ENCODE data around the gene NIN. TPM values are rescaled to one million over a fixed set of nuclear protein-coding genes. Genes with fewer than 3 reads are reported as not detected.

The NIN gene
- total and polyA plus RNA-seq, 2 of the 4 experiments (the other 2 are of a cell fraction), result 15.2 to 98.4 TPM

DNA sequence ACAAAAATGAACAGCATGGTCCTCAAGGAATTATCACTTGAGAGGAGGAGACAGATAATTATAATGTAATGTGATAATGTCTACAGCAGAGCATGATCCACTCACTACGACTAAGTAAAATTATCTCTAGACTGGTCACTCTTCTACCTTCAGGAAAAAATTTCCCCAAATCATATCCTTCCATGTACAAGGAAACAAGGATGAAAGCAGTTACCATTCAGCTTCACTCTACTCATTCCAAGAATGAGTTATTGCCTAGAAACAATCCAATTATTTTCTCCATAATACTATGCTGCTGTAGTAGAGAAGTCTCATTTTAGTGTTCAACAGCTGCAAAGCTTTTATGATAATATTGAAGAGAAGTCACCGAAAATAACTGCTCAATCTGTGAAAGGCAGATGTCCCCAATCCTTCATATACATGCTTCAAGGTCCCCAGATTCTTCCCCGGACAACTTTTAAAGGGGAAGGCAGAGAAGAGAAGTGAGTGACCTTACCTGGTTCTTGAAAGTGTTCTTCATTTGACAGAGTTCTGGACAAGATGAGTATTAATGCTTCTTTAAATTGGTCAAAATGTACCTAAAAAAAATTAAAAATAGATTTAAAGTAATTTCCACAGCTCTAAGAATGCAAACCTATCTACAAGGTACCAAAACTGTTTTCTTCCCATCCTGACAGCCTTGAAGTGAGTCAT lies 24.6 kb downstream of the NIN start:
- Histone ChIP-seq H3K9ac (ENCODE audit: low read depth, low read length) (no peak overlapping the region), H3K27ac (ENCODE audit: insufficient read depth, low read length) (no peak overlapping the region), H2BK15ac (ENCODE audit: low read depth, low read length) (no peak overlapping the region), H3K79me1 (ENCODE audit: low read depth in 1 of 2, low read length in 2 of 2) (peaks cover 25 to 41% of the 10 kb centered on the region in 2 experiments), H3K27me3 (ENCODE audit: control insufficient read depth, insufficient read depth, low read length) (no peaks in the 10 kb centered on the region), H3K9me1 (ENCODE audit: insufficient read depth, low read length) (peaks cover 9% of the 10 kb centered on the region), H3K4me1 (ENCODE audit: control insufficient read depth, insufficient read depth, low read length) (peaks cover 9% of the 10 kb centered on the region), H4K5ac (ENCODE audit: low read depth, low read length) (no peak overlapping the region), H4K20me1 (ENCODE audit: insufficient read depth, low read length) (no peaks in the 10 kb centered on the region; the same call in 1 of the 2 replicates), H3K36me3 (ENCODE audit: control insufficient read depth, insufficient read depth, low read length) (peaks cover 7% of the 10 kb centered on the region), H2AK5ac (ENCODE audit: low read depth, low read length) (no peak overlapping the region), H3K23ac (ENCODE audit: low read depth, low read length) (no peak overlapping the region), H4K8ac (ENCODE audit: low read depth in 2 of 2, low read length in 2 of 2) (no peak overlapping the region), H3K4ac (ENCODE audit: low read depth, low read length) (no peak overlapping the region), H2AFZ (replicated peaks; ENCODE audit: low read length, poor library complexity) (no peak overlapping the region), H3K56ac (ENCODE audit: extremely low read depth, insufficient read depth, low read length) (no peak overlapping the region), H3K4me3 (ENCODE audit: insufficient read depth, low read depth, low read length) (no peak overlapping the region), H3K18ac (ENCODE audit: low read depth, low read length) (no peak overlapping the region), H3K4me2 (ENCODE audit: low read depth, low read length) (no peak overlapping the region), H2BK5ac (ENCODE audit: low read depth, low read length, poor library complexity, severe bottlenecking) (peak overlapping the region; percentile 29), H2AK9ac (replicated peaks; ENCODE audit: low read depth, low read length, poor library complexity) (no peak overlapping the region), H3K9me3 (ENCODE audit: control insufficient read depth, insufficient read depth, low read length) (no peaks in the 10 kb centered on the region), H3K14ac (replicated peaks; ENCODE audit: low read depth, low read length) (no peak overlapping the region), H2BK120ac (ENCODE audit: low read depth, low read length) (no peak overlapping the region; the same call in 1 of the 2 replicates), H2BK20ac (ENCODE audit: low read depth, low read length) (no peak overlapping the region), H4K91ac (ENCODE audit: insufficient read depth, low read depth, low read length) (no peak overlapping the region)
- ATAC-seq (ENCODE audit: low read depth), result no peak
- TF ChIP-seq CHD1 (IDR thresholded peaks at IDR 0.05; ENCODE audit: low read depth, low read length), result no peak
- TF ChIP-seq, protein P1, sequence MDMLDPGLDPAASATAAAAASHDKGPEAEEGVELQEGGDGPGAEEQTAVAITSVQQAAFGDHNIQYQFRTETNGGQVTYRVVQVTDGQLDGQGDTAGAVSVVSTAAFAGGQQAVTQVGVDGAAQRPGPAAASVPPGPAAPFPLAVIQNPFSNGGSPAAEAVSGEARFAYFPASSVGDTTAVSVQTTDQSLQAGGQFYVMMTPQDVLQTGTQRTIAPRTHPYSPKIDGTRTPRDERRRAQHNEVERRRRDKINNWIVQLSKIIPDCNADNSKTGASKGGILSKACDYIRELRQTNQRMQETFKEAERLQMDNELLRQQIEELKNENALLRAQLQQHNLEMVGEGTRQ (IDR thresholded peaks at IDR 0.05; ENCODE audit: low read depth, low read length), result no peak
- TF ChIP-seq RCOR1 (IDR thresholded peaks at IDR 0.05; ENCODE audit: insufficient replicate concordance, low read length), result no peak
- no peak for TF ChIP-seq MXI1 (IDR thresholded peaks at IDR 0.05; ENCODE audit: borderline replicate concordance, low read depth, low read length)
- TF ChIP-seq BHLHE40 (IDR thresholded peaks at IDR 0.05; ENCODE audit: low read depth, low read length), result no peak
- TF ChIP-seq RFX5 (IDR thresholded peaks at IDR 0.05; ENCODE audit: low read depth, low read length), result no peak
- TF ChIP-seq MAFK (IDR thresholded peaks at IDR 0.05; ENCODE audit: low read depth, low read length), result no peak
- POLR2A ChIA-PET (ENCODE audit: unreplicated experiment), result no interaction called here
- dilution Hi-C loops (cut with HindIII; ENCODE audit: low sequenced_read_pairs, unreplicated experiment), result no loop called here
- DNase-seq, result no peak
- no CpG with 5 or more reads among the region's 3 CpGs for WGBS, 2 experiments (ENCODE audit: extremely low coverage in 2 of 2, insufficient read length in 1 of 2)
- in situ Hi-C loops (cut with MboI; ENCODE audit: low sequenced_read_pairs), result no loop called here
- intact Hi-C loops (cut with micrococcal nuclease), result no loop called here
- CTCF ChIA-PET, result interaction anchor here (1.0 kb wide), 1 partner anchor 54 kb away, joined by 3 read pairs; no protein-coding TSS in a partner anchor
- BruUV-seq (replicated peaks), result no TSS peak
